EH (cell line): Measurements from ENCODE around the gene FXYD7.
"Not testable (repeated sequence)": the region's sequence is repeated elsewhere in the genome, so short reads cannot be mapped to it uniquely, and the experiment has no call there.

Experiments
- DNase-seq: peaks from one replicate; pipeline ENCODE4 v3.0.0-alpha.2; 2015; ENCODE audit warnings: low read depth

The FXYD7 gene

DNA sequence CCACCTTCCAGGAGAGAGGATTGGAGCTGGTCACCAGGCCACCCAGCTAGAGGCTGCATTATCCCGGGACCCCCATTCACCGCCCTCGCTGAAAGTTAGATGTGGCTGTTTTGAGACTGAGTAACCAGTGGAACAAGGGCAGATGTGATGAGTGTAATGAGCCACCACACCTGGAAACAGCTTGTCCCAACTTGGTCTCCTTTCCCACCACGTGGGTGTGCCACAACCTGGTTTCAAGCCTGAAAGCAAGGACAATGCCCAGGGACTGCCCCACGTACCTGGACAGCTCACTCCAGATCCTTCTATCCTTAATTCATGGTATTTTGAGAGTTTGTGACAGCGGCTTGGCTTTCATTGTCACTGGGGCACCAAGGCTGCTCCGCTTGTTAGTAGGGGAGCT is 15.2 kb upstream of the FXYD7 start:
- no peak for DNase-seq

GRCh38 chr19:35128398-35129057 is 14.5 kb upstream of the FXYD7 start:
- DNase-seq = no peak

DNA sequence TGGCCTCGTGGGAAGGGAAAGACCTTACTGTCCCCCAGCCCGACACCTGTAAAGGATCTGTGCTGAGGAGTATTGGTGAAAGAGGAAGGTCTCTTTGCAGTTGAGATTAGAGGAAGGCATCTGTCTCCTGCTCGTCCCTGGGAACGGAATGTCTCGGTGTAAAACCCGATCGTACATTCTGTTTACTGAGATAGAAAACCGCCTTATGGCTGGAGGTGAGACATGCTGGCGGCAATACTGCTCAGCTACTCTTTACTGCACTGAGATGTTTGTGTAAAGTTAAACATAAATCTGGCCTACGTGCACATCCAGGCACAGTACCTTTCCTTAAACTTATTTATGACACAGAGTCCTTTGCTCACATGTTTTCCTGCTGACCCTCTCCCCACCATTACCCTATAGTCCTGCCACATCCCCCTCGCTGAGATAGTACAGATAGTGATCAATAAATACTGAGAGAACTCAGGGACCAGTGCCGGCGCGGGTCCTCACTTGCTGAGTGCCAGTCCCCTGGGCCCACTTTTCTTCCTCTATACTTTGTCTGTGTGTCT is 13.3 kb upstream of the FXYD7 start:
- not testable (repeated sequence) for DNase-seq

GRCh38 chr19:35130761-35131720 is 12.0 kb upstream of the FXYD7 start:
- no peak for DNase-seq

DNA sequence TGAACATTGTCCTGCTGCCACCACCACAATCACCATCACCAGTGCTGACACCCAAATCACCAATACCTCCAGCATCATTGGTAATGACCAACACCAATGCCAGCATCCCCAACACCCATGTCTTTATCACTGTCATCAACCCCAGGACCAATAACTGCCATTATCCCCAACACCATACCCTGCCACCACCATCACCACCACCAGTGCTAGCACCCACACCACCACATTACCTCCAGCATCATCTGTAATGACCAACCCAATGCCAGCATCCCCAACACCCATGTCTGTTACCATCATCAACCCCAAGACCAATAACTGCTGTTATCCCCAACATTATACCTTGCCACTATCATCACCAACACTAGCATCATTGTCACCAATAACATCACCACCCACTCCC is 10.8 kb upstream of the FXYD7 start:
- no peak for DNase-seq

DNA sequence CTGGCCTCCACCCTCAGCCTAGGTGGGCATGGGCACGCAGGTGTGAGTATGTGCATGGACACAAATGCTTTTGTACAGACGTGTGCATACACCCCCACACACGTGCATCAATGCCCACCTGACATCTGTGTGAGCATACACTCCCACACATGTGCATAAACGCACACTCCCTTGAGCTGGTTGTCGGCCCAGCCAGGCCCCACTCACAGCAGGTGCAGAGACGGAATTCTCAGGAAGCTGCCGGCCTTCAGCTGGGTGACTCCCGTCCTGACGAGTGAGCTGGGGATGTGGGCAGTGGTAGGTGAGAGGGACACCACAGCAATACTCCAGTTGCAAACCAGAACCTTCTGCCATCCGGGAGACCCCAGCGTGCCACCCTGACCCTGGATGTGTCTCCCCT is 9.2 kb upstream of the FXYD7 start:
- no peak for DNase-seq

DNA sequence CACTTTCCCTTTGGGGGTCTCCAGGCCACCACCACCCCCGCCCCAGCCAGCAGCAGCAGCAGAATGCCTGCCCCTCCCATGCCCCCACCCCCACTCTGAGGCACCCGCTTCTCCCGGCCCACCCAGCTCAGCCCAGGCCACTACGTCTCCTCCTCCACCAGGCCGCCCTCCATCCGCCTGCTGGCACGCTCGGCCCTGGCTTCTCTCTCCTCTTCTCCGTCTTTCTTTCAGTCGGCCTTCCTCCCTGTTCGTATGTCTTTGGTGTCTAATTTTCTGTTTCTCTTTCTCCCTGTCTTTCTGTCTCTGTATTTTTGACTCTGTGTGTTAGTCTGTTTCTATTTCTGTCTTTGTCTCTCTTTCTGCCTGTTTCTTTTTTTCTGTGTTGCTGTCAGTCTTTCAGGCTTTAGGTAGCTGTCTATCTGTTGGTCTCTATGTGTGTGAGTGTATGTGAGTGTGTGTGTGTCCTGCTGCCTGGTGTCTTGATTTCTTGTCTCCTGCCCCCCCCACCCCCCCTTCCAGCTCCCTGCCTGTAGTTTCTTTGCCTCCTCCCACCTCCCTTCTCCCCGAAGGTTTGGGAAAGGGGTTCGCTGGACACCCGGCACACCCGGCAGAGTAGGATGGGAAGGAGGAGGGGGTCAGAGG is 8.3 kb upstream of the FXYD7 start, which contains the start of gene LGI4:
Gene LGI4, minus strand, starts transcription at position 459 of the 642 bp plus-strand sequence. Its CDS starts 379 bp downstream, at position 80.
- no peak for DNase-seq

GRCh38 chr19:35135389-35135909 is 7.6 kb upstream of the FXYD7 start:
- peak; percentile 67 for DNase-seq

DNA sequence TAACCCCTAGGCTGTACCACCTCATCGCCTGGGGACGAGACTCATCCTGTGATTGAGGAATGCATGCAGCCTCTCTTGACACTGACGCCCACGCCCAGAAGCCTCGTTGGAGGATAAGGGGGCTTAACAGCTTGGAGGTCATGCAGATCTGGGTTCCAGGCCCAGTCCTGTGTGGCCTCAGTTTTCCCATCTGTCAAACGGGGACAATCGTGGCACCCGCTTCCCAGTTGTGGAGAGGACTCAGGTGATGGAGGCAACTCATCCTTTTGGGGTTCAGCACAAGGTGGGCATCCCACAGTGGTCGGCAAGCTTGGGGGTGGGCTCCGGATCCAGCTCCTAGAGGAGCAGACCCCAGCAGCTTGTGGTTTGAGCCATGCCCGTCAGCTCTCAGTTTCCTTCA is 6.8 kb upstream of the FXYD7 start:
- DNase-seq = no peak

DNA sequence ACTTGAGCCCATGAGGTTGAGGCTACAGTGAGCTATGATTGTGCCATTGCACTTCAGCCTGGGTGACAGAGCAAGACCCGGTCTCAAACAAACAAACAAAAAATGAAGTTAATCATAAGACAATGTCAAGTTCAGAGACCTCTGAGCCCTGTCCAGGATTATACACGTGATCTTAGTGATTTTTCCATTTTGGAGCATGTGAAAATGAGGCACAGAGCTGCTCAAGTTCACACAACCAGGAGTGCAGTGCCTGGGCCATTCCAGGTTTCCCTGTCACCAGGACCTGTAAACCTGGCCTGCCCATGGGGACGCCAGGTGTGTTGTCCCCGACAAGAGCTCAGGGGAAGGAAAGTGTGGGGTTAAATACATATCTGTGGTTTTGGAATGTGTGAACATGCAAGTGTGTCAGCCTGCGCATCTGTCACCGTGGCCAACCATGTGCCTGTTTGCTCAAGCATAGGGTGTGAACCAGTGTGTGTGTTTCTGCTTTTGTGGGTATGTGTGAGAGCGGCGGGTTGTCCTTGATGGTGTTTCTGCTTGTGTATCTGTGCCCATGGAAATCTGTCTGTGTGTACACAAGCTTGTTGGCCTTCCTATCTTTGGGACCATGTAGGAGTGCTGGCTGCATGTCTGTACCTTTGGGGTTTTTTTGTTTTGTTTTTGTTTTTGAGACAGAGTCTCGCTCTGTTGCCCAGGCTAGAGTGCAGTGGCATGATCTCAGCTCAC is 5.9 kb upstream of the FXYD7 start:
- no peak for DNase-seq

- DNase-seq = no peak
Measured at GRCh38 chr19:35138305-35138892, 4.7 kb upstream of the FXYD7 start, which contains the start of gene FXYD1. Gene FXYD1 (plus strand): TSS chr19:35138824. CDS start chr19:35140080, 1,256 bp downstream.

GRCh38 chr19:35140207-35140961 is 2.7 kb upstream of the FXYD7 start:
- DNase-seq = no peak

DNA sequence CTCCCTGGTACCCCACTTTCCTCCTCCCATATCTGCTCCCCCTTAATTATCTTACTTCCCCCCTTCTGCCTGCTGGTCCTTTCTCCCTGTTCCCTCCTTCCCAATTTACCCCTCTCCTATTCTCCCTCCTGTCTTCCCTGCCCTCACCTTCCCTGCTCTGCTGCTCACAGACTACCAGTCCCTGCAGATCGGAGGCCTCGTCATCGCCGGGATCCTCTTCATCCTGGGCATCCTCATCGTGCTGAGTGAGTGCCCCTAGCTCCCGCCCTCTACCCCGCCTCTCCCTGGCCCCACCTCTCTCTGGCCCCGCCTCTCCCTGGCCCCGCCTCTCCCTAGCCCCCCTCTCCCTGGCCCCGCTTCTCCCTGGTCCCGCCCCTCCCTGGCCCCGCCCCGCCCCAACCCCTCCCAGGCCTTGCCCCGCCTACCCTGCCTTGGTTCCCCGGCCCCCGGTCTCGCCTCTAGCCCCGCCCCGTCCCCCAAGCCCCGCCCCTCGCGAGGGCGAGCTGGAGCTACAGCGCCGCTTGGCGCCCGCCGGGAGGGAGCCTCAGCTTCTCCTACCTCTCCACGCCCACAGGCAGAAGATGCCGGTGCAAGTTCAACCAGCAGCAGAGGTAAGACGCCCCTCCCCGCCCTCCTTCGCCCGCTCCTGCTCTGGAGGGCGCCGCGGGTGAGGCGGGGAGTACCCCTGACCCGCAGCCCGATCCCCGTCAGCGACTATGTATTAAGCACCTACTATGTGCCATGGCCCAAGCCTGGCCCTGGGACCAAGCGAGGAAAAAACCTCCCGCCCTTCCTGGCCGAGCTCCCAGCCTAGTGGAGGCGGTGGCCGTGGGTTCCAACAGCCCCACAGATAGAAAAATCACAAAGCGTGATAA is 1.9 kb upstream of the FXYD7 start:
- DNase-seq = peak; percentile 95

- peak; percentile 27 for DNase-seq
Measured at GRCh38 chr19:35141837-35142605, 1.0 kb upstream of the FXYD7 start.

DNA sequence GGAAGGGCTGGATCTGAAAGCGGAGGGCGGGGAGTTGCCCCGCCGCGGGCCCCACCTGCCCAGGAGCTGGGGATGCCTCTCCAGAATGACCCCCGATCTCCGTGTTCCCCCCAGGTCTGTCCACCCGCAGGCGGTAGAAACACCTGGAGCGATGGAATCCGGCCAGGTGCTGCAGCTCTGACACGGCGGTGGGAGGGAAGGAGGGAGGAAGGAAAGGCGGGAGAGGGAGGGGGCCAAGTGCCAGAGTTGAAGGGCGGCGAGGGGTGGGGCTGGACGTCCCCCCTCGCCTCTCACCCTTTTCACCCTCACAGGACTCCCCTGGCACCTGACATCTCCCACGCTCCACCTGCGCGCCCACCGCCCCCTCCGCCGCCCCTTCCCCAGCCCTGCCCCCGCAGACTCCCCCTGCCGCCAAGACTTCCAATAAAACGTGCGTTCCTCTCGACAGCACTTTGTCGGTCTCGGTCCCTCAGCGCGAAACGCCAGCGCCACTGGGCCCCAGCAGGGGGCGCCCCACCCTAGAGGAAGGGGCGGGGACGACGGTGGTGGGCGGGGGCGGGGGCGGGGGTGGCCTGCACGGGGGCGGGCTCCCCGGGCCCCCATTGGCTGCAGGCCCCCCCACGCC is 337 bp upstream of the FXYD7 start:
- peak; percentile 33 for DNase-seq

- DNase-seq = no peak
Measured at GRCh38 chr19:35143818-35144217, 763 bp downstream of the FXYD7 start.

DNA sequence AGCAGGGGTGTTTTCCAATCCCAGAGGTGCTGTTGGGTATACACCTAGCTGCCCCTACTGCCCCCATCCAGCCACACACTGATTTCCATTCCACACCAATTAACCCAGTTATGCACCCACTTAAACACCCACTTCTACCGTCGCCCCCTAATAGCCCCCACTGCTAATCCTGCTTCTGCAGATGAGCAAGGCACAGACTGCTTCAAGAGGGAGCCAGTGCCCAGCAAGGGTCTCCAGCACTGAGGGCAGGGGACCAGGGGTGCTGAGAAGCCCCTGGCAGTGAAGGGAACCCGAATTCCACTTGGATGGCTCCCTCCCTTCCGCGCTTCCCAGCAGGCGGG is 1.2 kb downstream of the FXYD7 start:
- no peak for DNase-seq
